CD14-positive monocyte (primary cell): ENCODE data around the gene SNX5. TPM values are rescaled to one million over a fixed set of nuclear protein-coding genes. Genes with fewer than 3 reads are reported as not detected.
A peak's percentile ranks its signal among the peaks of the same experiment; 100 is the strongest.

Experiments used
- DNase-seq, 3 donors: peaks; one replicate each; pipeline ENCODE4 v3.0.0-alpha.2; 2011 to 2022
- H2AFZ ChIP-seq: 2 replicates; pipeline ENCODE4 v1.6.0; 2012; ENCODE audit warnings: mild to moderate bottlenecking, low read depth, low read length, inconsistent platforms; ENCODE audit not compliant: insufficient read depth, poor library complexity, severe bottlenecking
- H3K27ac ChIP-seq, 2 donors: 1 replicate in 1 of 2; 2 replicates in 1 of 2; pipeline ENCODE4 v1.5.1; 2012 to 2013; ENCODE audit warnings: low read length in 2 of 2, control low read depth in 1 of 2, inconsistent platforms in 1 of 2, low read depth in 1 of 2, mild to moderate bottlenecking in 1 of 2
- H3K27me3 ChIP-seq, 2 donors: one replicate each; pipeline versions ENCODE4 v1.6.0 to v1.6.1; 2011 to 2013; ENCODE audit warnings: low read length in 2 of 2; ENCODE audit not compliant: control insufficient read depth in 2 of 2, insufficient read depth in 2 of 2
- H3K36me3 ChIP-seq, 2 donors: replicated peaks in 1 of 2; 1 replicate in 1 of 2; 2 replicates in 1 of 2; pipeline versions ENCODE4 v1.5.1 to v1.6.1; 2012 to 2013; ENCODE audit warnings: low read length in 2 of 2, control low read depth in 1 of 2, inconsistent platforms in 1 of 2, mild to moderate bottlenecking in 1 of 2; ENCODE audit not compliant: insufficient read depth in 2 of 2, control insufficient read depth in 1 of 2
- H3K4me1 ChIP-seq, 2 donors: 1 replicate in 1 of 2; 2 replicates in 1 of 2; pipeline versions ENCODE4 v1.5.1 to v1.6.1; 2012 to 2013; ENCODE audit warnings: low read length in 2 of 2, control low read depth in 1 of 2, inconsistent platforms in 1 of 2, mild to moderate bottlenecking in 1 of 2, moderate library complexity in 1 of 2; ENCODE audit not compliant: insufficient read depth in 2 of 2, control insufficient read depth in 1 of 2
- H3K4me2 ChIP-seq: replicated peaks from 2 replicates; pipeline ENCODE3; 2012; ENCODE audit warnings: low read length, moderate library complexity, mild to moderate bottlenecking; ENCODE audit not compliant: poor library complexity, severe bottlenecking; ENCODE audit errors: extremely low read depth
- H3K4me3 ChIP-seq, 3 experiments: fragments of 200-600 bp in 1 of 3; sonication (generic) in 1 of 3; replicated peaks in 1 of 3; 1 replicate in 2 of 3; 2 replicates in 1 of 3; pipeline ENCODE4 v1.5.1; 2011 to 2013; ENCODE audit warnings: low read length in 3 of 3, mild to moderate bottlenecking in 3 of 3, control low read depth in 2 of 3, low read depth in 2 of 3, inconsistent platforms in 1 of 3, moderate library complexity in 1 of 3
- H3K79me2 ChIP-seq: 2 replicates; pipeline ENCODE4 v1.6.0; 2012; ENCODE audit warnings: mild to moderate bottlenecking, control low read depth, inconsistent platforms, low read length, moderate library complexity; ENCODE audit not compliant: insufficient read depth
- H3K9ac ChIP-seq: 2 replicates; pipeline ENCODE4 v1.6.0; 2017; ENCODE audit warnings: low read length, mild to moderate bottlenecking; ENCODE audit not compliant: insufficient read depth, poor library complexity, severe bottlenecking
- H3K9me3 ChIP-seq, 2 donors: replicated peaks in 1 of 2; 1 replicate in 1 of 2; 2 replicates in 1 of 2; pipeline versions ENCODE4 v1.5.1 to v1.6.1; 2012 to 2013; ENCODE audit warnings: low read length in 2 of 2, control low read depth in 1 of 2; ENCODE audit not compliant: control insufficient read depth in 1 of 2, insufficient read depth in 1 of 2
- H4K20me1 ChIP-seq: 2 replicates; pipeline ENCODE4 v1.6.0; 2012; ENCODE audit warnings: mild to moderate bottlenecking, low read length, control low read depth, moderate library complexity; ENCODE audit not compliant: insufficient read depth
- H3K27ac Mint-ChIP-seq, 7 donors: one replicate each; pipeline ENCODE4 v1.8.0; 2020; ENCODE audit warnings: mild to moderate bottlenecking in 7 of 7, mixed read lengths in 7 of 7, moderate library complexity in 6 of 7, inconsistent platforms in 2 of 7
- H3K27me3 Mint-ChIP-seq, 3 donors: one replicate each; pipeline ENCODE4 v1.8.0; 2021 to 2022; ENCODE audit warnings: low read depth in 3 of 3, mild to moderate bottlenecking in 3 of 3, mixed read lengths in 3 of 3, moderate library complexity in 3 of 3, inconsistent platforms in 1 of 3
- H3K36me3 Mint-ChIP-seq, 2 donors: one replicate each; pipeline ENCODE4 v1.8.0; 2020; ENCODE audit warnings: mixed read lengths in 2 of 2, inconsistent platforms in 1 of 2, mild to moderate bottlenecking in 1 of 2
- H3K4me1 Mint-ChIP-seq: one replicate; pipeline ENCODE4 v1.8.0; 2020; ENCODE audit warnings: mild to moderate bottlenecking, mixed read lengths
- H3K4me3 Mint-ChIP-seq, 2 donors: one replicate each; pipeline ENCODE4 v1.8.0; 2020; ENCODE audit warnings: mild to moderate bottlenecking in 2 of 2, mixed read lengths in 2 of 2, moderate library complexity in 1 of 2
- H3K9me3 Mint-ChIP-seq, 7 donors: one replicate each; pipeline ENCODE4 v1.8.0; 2020 to 2022; ENCODE audit warnings: mixed read lengths in 7 of 7, mild to moderate bottlenecking in 6 of 7, moderate library complexity in 6 of 7, inconsistent platforms in 2 of 7
- CTCF ChIP-seq: fragments of 200-600 bp; IDR thresholded peaks from one replicate; pipeline ENCODE4 v1.8.0; 2022; ENCODE audit warnings: antibody characterized with exemption, mild to moderate bottlenecking
- WGBS: methylation state at CpG from one replicate; pipeline ENCODE4 v1.1.5; 2013; ENCODE audit warnings: missing lambda C conversion rate; ENCODE audit not compliant: insufficient coverage; 5-methylcytosine and 5-hydroxymethylcytosine counted together
- intact Hi-C, 2 donors: fragments of 100-400 bp; cut with micrococcal nuclease; formaldehyde crosslinking; loops; one replicate each; pipeline versions ENCODE4 v1.15.0 to v1.15.1; 2023
- polyA plus RNA-seq, 3 donors: library from polyadenylated mRNA; depleted of rRNA in 1 of 3; unstranded in 2 of 3; stranded (reverse) in 1 of 3; fragments of 300-500 nt in 2 of 3; fragments of >200 nt in 1 of 3; fragmentation: Illumina TruSeq in 2 of 3; gene quantifications; 1 replicate in 2 of 3; 2 replicates in 1 of 3; pipeline ENCODE4 v1.2.3, GENCODE V29; 2012 to 2021

Gene SNX5
- polyA plus RNA-seq, 3 donors, result 55.6 to 83.8 (median 66.1) TPM

GRCh38 chr20:17940224-17940971 lies 28.2 kb downstream of the SNX5 start:
- Histone ChIP-seq H3K36me3 (peaks cover 42 to 55% of the 10 kb centered on the region in 2 donors), H2AFZ (no peak overlapping the region), H3K4me3 (no peak overlapping the region), H3K27me3 (no peaks in the 10 kb centered on the region), H3K79me2 (no peaks in the 10 kb centered on the region), H4K20me1 (peaks cover 24% of the 10 kb centered on the region), H3K9me3 (no peaks in the 10 kb centered on the region), H3K9ac (no peak overlapping the region), H3K27ac (peak overlapping the region in 1 of 2 donors; percentile 26), H3K4me2 (no peak overlapping the region), H3K4me1 (peaks cover 6 to 7% of the 10 kb centered on the region in 2 donors)
- no peak for DNase-seq
- intact Hi-C loops, result no loop called here
- Mint-ChIP-seq H3K9me3 (peaks cover 0 to 3% (median 0%) of the 10 kb centered on the region in 7 donors), H3K36me3 (peaks cover 46 to 50% of the 10 kb centered on the region in 2 donors), H3K27me3 (peaks cover 0 to 2% (median 0%) of the 10 kb centered on the region in 3 donors), H3K27ac (peak overlapping the region in 1 of 7 donors; percentile 17), H3K4me3 (no peak overlapping the region), H3K4me1 (peaks cover 13% of the 10 kb centered on the region)
- 71% methylated on average over 1 of the region's 6 CpGs for WGBS
- no peak for TF ChIP-seq CTCF

DNA sequence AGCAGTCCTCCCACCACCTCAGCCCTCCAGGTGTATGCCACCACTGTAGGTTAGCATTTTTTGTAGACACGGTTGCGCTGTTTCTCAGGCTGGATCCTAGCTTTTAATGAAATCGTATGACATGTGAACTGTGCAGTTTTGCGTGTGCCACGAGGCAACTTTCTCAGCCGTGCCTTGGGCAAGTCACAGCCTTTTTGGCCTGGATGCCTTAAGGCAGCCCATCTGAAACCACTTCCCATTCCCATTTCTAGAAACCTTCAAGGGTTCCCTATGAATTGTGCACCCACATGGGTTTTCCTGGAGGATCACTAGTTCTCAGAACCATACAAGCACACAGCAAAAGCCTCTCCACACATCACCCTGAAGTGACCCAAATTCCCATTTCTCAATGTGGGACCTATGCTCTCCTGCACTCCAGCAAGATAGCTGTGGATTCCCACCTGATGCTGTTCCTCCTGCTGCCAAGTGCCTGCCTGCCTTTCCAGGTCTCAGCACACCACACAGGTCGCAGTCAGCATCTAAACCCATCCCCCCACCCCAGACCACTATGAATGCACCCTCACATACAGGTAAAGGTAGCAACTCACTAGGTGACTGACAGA lies 28.9 kb downstream of the SNX5 start:
- H3K9me3 ChIP-seq, result no peaks in the 10 kb centered on the region
- H3K4me3 Mint-ChIP-seq, result no peak overlapping the region
- no peak overlapping the region for H2AFZ ChIP-seq
- peak overlapping the region in 1 of 2 donors; percentile 26 for H3K27ac ChIP-seq
- H3K4me1 Mint-ChIP-seq, result peaks cover 13% of the 10 kb centered on the region
- H3K27me3 ChIP-seq, result no peaks in the 10 kb centered on the region
- no peak overlapping the region for H3K4me2 ChIP-seq
- 46% methylated on average over 7 of the region's 7 CpGs for WGBS
- H3K79me2 ChIP-seq, result no peaks in the 10 kb centered on the region
- H3K27ac Mint-ChIP-seq, result peak overlapping the region in 1 of 7 donors; percentile 25
- H3K4me3 ChIP-seq, result no peak overlapping the region
- H3K27me3 Mint-ChIP-seq, result peaks cover 0 to 2% (median 0%) of the 10 kb centered on the region in 3 donors
- H3K36me3 Mint-ChIP-seq, result peaks cover 39 to 43% of the 10 kb centered on the region in 2 donors
- peaks cover 6 to 7% of the 10 kb centered on the region in 2 donors for H3K4me1 ChIP-seq
- no peak overlapping the region for H3K9ac ChIP-seq
- H3K36me3 ChIP-seq, result peaks cover 35 to 48% of the 10 kb centered on the region in 2 donors
- DNase-seq, result no peak
- TF ChIP-seq CTCF, result no peak
- H3K9me3 Mint-ChIP-seq, result peaks cover 0 to 3% (median 0%) of the 10 kb centered on the region in 7 donors
- intact Hi-C loops, result loop anchor here in 1 of 2 donors (10.0 kb wide), 1 partner anchor 435 kb away; no protein-coding TSS in a partner anchor
- peaks cover 24% of the 10 kb centered on the region for H4K20me1 ChIP-seq
